ENCODE results near the gene NYAP1. TPM values are rescaled to one million over a fixed set of nuclear protein-coding genes. Genes with fewer than 3 reads are reported as not detected.

NYAP1 gene
- total RNA-seq, 1 donor from 2014 or later, result 1.2 TPM

GRCh38 chr7:100516135-100516812, 32.5 kb downstream of the NYAP1 start:
- Histone ChIP-seq H3K4me1 (no peaks in the 10 kb centered on the region), H3K27ac (no peak overlapping the region), H3K9me3 (ENCODE audit: low read depth) (no peaks in the 10 kb centered on the region), H2AFZ (replicated peaks) (peak overlapping the region; percentile 89), H3K4me3 (no peak overlapping the region), H3K79me2 (ENCODE audit: low read depth) (no peaks in the 10 kb centered on the region), H3K27me3 (no peaks in the 10 kb centered on the region), H4K20me1 (ENCODE audit: low read depth) (no peaks in the 10 kb centered on the region), H3F3A (ENCODE audit: low read depth) (no peaks in the 10 kb centered on the region), H3K9ac (no peak overlapping the region), H3K4me2 (no peak overlapping the region), H3K36me3 (no peaks in the 10 kb centered on the region)
- Mint-ChIP-seq H3K27ac (no peak overlapping the region), H3K4me1 (peaks cover 15% of the 10 kb centered on the region), H3K36me3 (no peaks in the 10 kb centered on the region), H3K4me3 (peak overlapping the region; percentile 25), H3K9me3 (peaks cover 2% of the 10 kb centered on the region), H3K27me3 (ENCODE audit: insufficient read depth, low read depth) (peaks cover 3% of the 10 kb centered on the region)
- TF ChIP-seq EZH2 (IDR thresholded peaks at IDR 0.05) (no peak), EZH2phosphoT487 (IDR thresholded peaks at IDR 0.05) (no peak)
- TF ChIP-seq, protein P1, sequence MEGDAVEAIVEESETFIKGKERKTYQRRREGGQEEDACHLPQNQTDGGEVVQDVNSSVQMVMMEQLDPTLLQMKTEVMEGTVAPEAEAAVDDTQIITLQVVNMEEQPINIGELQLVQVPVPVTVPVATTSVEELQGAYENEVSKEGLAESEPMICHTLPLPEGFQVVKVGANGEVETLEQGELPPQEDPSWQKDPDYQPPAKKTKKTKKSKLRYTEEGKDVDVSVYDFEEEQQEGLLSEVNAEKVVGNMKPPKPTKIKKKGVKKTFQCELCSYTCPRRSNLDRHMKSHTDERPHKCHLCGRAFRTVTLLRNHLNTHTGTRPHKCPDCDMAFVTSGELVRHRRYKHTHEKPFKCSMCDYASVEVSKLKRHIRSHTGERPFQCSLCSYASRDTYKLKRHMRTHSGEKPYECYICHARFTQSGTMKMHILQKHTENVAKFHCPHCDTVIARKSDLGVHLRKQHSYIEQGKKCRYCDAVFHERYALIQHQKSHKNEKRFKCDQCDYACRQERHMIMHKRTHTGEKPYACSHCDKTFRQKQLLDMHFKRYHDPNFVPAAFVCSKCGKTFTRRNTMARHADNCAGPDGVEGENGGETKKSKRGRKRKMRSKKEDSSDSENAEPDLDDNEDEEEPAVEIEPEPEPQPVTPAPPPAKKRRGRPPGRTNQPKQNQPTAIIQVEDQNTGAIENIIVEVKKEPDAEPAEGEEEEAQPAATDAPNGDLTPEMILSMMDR (IDR thresholded peaks at IDR 0.05), result no peak
- DNase-seq (ENCODE audit: low spot score), result peak; percentile 12

DNA sequence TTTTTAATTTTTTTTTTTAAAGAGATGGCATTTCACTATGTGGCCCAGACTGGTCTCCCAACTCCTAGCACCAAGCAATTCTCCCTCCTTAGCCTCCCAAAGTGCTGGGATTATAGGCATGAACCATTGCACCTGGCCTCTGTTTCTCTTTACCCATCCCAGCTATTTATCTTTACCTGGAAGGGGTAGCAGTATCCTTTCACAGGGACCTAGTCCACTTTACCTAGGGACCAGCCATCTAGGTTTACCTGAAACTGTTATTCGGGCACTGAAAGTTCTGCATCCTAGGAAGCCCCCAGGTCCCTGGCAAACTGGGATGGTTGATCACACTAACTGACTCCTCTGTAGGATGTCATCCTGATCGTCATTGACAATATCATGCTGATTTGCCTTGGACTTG, 33.6 kb downstream of the NYAP1 start:
- Histone ChIP-seq H3K27ac (no peak overlapping the region), H3K27me3 (no peaks in the 10 kb centered on the region), H3K4me1 (no peaks in the 10 kb centered on the region), H3F3A (ENCODE audit: low read depth) (no peaks in the 10 kb centered on the region), H3K9ac (no peak overlapping the region), H3K9me3 (ENCODE audit: low read depth) (no peaks in the 10 kb centered on the region), H3K36me3 (no peaks in the 10 kb centered on the region), H4K20me1 (ENCODE audit: low read depth) (no peaks in the 10 kb centered on the region), H3K79me2 (ENCODE audit: low read depth) (no peaks in the 10 kb centered on the region), H3K4me2 (no peak overlapping the region), H2AFZ (replicated peaks) (no peak overlapping the region), H3K4me3 (no peak overlapping the region)
- Mint-ChIP-seq H3K27me3 (ENCODE audit: insufficient read depth, low read depth) (peaks cover 6% of the 10 kb centered on the region), H3K9me3 (peaks cover 2% of the 10 kb centered on the region), H3K36me3 (no peaks in the 10 kb centered on the region), H3K4me1 (peaks cover 15% of the 10 kb centered on the region), H3K4me3 (peak overlapping the region; percentile 33), H3K27ac (no peak overlapping the region)
- TF ChIP-seq EZH2 (IDR thresholded peaks at IDR 0.05), result no peak
- TF ChIP-seq EZH2phosphoT487 (IDR thresholded peaks at IDR 0.05), result no peak
- TF ChIP-seq, protein P1 (IDR thresholded peaks at IDR 0.05), result no peak
- DNase-seq (ENCODE audit: low spot score), result no peak

- Mint-ChIP-seq H3K27ac (no peak overlapping the region), H3K4me1 (peaks cover 15% of the 10 kb centered on the region), H3K4me3 (no peak overlapping the region), H3K27me3 (ENCODE audit: insufficient read depth, low read depth) (peaks cover 6% of the 10 kb centered on the region), H3K36me3 (no peaks in the 10 kb centered on the region), H3K9me3 (peaks cover 5% of the 10 kb centered on the region)
- Histone ChIP-seq H3F3A (ENCODE audit: low read depth) (no peaks in the 10 kb centered on the region), H3K36me3 (no peaks in the 10 kb centered on the region), H3K4me1 (no peaks in the 10 kb centered on the region), H3K4me3 (no peak overlapping the region), H3K9ac (no peak overlapping the region), H4K20me1 (ENCODE audit: low read depth) (no peaks in the 10 kb centered on the region), H2AFZ (replicated peaks) (no peak overlapping the region), H3K79me2 (ENCODE audit: low read depth) (no peaks in the 10 kb centered on the region), H3K27me3 (no peaks in the 10 kb centered on the region), H3K27ac (no peak overlapping the region), H3K9me3 (ENCODE audit: low read depth) (no peaks in the 10 kb centered on the region), H3K4me2 (no peak overlapping the region)
- DNase-seq (ENCODE audit: low spot score), result no peak
- TF ChIP-seq EZH2phosphoT487 (IDR thresholded peaks at IDR 0.05) (no peak), EZH2 (IDR thresholded peaks at IDR 0.05) (no peak)
- TF ChIP-seq, protein P1 (IDR thresholded peaks at IDR 0.05), result no peak
Measured at GRCh38 chr7:100519580-100519979, 35.9 kb downstream of the NYAP1 start.
